GM19438 (cell line): ENCODE results near the gene ASXL3.

Experiments
- ATAC-seq: cut with Tn5 transposase; IDR thresholded peaks from one replicate; pipeline ENCODE4 v1.9.1; 2021; ENCODE audit warnings: low read depth; ENCODE audit not compliant: unreplicated experiment

Gene ASXL3

DNA sequence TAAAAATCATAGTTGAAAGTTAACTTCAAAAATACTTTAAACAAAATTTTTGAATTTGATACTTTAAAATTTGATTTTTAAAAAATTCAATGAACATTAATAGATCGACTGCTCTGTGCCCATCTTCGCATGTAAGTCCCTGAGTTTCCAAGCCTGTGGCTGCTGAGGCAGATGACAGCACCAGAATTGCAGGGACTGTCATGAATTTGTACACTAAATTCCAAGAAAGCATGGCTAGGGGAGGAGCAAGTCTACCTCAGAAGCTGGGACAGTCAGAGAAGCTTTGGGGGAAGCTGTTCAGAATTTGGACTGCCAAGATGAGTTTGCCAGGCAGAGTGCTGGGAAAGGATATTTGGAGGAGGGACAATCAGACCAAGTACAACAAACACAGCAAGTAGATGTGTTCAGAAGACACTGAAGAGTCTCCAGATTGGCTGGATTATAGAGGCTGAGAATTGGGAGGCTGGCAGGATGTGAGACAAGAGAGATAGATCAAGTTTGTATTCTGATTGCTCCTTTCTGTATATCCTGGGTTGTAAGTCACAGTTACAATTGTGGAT is 79.0 kb downstream of the ASXL3 start:
- ATAC-seq = no peak

DNA sequence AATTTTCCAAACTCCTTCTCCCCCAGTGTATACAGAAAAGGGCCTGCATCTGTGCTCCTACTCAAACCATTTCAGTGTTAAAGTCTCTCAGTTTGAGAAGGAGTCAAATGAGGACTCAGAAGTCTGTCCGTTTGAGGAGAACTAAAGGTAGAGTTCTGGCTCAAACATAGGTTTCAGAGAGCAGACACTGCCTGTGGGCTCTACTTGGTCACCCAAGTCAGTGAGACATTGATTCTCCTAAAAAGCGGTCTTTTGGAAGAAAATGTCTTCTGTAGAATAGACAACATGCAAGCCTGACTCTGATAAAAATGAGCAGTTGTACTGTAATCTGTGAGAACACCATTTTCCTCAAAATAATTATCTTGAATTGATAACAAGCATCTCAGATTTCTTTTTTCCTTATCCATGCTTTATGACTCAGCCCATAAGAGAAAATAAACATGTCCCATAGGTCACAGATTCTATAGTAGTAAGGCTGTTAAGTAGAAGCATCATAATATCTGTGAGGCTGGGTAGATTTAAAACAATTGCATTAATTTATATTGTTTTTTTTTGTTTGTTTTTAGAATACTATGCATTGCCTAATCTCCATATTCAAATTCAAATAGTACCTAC is 82.8 kb downstream of the ASXL3 start:
- ATAC-seq = no peak

DNA sequence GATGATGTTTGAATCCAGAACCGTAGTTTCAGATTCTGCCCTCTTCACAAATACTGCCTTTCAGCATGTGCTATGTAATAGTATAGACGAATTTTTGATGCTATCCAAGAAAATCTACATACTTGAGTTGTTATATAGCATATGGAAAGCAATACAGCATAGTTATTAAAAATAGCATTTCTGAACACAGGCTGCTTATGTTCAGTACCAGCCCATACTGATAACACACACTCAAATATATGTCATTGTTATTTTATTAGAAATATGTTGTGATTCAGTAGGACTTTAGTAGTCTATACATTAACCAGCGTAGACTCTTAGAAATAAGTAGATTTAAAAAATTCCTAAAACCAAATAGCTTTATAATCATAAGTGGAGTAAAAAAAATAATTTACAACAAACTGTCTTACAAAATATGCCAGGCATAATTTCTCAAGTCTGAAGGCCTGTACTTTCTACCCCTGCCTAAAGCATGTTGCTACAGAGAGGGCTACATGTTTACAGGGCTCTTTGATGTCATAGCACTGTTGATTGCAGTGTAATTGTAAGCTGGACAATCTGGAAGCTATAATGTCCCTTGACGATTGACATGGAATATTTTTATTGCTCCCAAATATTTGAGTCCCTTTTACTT is 86.3 kb downstream of the ASXL3 start:
- no peak for ATAC-seq

DNA sequence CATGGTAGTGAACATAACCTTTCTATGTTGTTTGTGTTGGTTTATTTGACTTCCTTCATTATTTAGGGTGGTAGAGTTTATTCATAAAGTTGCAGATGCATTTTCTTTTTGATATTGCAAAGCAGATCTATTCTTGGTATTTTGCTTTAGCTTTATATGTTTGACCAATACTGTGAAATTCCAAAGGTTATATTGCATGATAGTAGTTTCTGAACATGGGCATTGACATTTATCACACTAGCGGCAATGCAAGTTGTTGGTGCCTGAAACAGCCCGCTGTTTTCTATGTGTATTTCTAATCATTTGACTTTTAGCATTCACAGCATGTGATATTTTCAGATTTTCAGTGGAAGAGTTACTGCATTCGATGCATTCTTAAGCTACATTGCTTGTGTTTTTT is 87.2 kb downstream of the ASXL3 start:
- ATAC-seq = no peak

DNA sequence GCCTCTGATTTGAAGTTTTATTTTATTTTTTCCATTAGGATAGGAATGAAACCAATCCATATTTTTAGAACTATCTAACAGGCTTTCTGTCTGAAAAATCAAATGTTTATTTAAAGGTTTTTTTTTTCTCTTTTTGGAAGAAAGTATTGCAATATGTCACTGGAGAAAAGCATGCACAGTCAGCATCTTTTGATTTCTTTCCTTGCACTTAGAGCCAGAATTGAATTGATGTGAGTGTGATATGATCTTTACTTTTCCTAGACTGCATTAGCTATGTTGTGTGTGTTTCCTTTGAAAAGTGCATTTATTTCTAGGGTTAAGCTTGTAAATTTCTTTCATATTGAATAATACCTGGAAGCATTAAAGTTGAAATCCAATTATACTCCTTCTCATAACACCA is 87.6 kb downstream of the ASXL3 start:
- no peak for ATAC-seq

DNA sequence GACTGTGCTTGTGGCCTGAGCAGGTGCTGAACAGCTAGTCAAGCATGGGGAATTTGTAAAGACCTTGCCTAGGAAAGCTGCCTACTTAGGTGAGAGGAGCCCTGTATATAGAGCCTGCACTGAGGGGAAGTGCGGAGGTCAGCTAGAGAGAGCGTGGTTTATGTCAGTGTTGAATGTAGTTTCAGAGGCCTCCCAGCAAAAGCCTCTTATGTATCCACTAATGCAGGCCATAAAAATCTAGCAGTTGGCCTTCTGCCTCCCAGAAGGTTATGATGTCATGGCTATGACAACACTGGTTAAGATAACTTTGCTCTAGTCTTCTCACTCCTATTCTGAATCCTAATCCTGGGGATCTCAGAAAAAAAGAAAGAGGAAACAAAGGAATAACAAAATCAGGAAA is 88.9 kb downstream of the ASXL3 start:
- ATAC-seq = no peak

DNA sequence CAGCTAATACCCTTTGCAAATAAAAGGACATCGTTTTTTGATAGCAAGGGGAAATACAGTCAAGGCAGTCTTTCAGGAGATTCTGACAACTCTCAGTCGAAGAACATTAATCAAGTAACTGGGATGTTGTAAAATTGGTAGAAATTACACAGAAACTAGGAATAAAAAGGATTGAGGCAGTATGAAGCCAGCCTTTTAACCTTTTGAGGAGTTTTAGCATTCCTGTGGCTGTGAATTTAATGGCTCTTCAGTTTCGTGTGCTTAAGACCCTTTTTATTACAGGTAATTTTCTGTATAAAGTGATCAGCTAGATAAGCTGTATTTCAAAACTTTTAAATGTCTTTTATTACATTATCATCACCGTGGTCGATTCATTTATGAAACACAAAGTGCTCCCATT is 91.6 kb downstream of the ASXL3 start:
- no peak for ATAC-seq

DNA sequence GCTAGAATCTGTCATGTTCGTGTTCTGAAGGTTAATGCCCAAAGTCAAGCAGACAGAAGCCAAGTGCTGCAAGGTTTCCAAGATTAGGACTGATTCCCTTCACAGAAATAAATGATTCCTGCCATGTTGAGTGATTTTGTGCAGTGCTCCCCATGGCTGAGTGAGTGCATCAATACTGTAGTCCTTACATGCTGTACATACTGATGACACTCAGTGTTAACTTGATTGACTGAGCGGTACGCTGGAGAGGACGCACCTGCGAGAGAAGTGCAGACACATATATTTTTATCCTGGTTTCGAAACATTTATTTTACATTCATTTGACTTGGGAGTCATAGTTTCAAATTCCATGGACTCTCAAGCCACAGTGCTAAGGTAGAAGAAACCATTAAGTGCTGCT is 92.0 kb downstream of the ASXL3 start:
- no peak for ATAC-seq

DNA sequence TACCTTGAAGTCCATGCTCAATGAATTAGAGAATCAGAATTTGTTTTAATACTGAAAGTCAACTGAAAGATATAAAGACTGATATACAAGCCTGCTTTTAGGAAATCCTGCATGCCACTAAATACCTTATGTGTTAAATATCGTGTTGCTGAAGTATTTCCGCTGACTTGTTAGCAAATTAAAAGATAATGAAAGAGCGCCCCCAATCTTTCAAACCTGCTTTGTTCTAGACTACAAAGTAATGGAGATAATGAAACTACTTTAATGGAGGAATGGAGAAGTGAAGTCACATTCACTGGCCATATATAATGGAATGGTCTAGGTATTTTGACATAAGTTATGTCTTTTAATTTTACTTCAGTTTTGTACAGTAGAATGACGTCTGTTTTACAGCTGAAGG is 95.7 kb downstream of the ASXL3 start:
- ATAC-seq = no peak

DNA sequence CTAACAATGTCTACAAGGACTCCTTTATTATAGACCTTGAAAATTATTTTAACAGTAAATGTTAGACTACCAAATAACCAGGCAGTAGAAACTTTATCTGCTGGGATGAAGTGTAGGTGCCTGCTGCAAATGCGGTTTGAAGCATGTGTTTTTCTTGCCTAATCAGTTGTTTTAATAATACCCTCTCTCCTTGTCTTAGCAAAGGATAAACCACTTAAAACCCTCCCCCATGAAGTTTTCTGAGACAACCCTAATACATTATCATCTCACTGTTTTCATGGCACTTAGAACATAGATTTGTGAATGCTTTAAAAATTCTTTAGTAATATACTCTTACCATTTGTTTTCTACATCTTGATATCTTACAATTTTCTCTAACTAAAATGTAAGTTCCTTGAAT is 98.6 kb downstream of the ASXL3 start:
- ATAC-seq = no peak

DNA sequence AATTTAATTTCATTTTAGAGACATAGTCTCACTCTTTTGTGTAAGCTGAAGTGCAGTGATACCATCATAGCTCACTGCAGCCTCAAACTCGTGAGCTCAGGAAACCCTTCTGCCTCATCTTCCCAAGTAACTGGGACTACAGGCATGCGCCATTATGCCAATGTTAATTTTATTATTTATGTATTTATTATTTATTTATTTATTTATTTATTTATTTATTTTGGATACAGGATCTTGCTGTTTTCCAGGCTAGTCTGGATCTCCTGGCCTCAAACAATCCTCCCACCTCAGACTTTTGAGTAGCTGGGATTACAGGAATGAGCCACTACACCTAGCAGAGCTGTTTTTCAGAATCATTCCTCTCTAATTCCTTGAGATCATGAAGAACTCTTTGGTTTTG is 99.9 kb downstream of the ASXL3 start:
- ATAC-seq = no peak

DNA sequence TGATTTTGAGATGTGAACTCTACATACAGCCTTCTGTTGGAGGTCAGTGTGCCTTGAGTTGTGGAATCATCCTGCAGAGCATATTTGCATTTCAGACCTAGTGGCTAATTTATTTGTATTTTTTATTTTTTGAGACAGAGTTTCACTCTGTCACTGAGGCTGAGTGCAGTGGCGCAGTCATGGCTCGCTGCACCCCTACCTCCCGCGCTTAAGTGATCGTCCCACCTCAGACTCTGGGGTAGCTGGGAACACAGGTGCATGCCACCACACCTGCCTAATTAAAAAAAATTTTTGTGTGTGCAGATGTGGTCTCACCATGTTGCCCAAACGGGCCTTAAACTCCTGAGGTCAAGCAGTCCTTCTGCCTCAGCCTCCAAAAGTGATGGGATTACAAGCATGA is 104.4 kb downstream of the ASXL3 start:
- ATAC-seq = no peak

DNA sequence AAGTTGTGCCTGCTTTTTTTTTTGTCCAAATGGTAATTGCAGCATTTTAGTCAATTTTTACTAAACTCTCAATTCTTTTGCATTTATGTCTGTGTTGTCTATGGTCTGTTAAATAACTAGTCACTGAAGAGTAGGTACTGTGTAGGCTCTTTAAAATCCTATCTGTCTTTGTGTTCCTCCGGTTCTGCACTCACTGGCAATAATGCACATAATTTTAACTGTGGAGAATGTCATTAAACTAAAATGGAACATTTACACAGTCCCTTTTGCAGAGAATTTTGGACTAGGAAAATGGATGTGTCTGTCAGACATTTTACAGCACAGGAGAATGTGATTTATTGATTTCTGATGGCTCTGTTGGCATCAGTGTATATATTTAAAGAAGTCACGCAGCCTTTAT is 116.6 kb downstream of the ASXL3 start:
- no peak for ATAC-seq

DNA sequence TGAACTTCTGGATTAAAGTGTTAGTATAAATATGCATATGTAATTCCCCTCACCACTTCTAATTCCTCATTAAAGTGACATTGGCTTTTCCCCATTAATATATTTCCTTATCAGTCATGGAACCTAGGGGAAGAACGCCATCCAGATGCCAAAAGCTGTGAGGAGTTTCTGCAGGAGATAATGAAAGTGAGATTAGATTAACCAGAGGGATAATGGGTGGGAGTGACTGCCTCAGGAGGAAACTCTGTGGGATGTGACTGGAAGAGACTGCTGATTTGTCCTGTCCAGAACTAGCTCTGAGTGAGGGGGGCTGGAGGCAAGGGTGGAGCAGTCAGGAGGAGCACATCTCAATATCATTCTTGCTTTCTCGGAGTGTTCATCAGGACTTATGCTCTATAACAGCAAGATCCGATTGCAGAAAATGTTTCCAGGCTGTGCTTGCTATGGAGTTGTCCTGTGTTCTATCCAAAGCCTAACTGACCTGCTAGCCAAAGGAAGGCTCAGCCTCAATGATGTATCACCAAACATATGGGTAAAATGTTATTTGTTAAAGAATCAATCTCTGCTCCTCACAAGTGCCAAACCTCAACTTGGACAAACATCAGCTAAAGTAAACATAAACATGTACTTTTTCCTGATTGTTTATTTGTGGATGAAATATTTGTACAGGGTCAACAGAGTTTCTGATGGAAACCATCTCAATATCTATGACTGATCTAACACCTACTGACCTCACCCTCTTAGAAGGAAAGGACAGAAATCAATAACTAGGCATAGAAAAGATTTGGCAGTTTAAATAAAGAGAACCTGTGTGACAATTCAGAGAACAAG is 118.5 kb downstream of the ASXL3 start:
- no peak for ATAC-seq

DNA sequence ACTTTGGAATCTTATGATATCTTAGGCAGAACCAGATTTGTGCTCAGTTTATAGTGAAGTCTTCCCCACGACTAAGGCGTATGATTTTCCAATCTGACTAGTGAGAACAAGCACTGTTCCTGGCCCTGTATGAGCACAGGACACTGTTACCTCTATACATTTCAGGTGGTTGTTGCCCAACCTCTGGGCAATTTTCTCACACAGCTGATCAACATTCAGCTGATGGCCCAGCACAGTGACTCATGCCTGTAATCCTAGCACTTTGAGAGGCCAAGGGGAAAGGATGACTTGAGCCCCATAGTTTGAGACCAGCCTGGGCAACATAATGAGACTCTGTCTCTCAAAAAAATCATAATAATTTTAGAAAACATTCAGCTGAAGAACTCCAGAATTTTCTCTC is 119.5 kb downstream of the ASXL3 start:
- no peak for ATAC-seq

DNA sequence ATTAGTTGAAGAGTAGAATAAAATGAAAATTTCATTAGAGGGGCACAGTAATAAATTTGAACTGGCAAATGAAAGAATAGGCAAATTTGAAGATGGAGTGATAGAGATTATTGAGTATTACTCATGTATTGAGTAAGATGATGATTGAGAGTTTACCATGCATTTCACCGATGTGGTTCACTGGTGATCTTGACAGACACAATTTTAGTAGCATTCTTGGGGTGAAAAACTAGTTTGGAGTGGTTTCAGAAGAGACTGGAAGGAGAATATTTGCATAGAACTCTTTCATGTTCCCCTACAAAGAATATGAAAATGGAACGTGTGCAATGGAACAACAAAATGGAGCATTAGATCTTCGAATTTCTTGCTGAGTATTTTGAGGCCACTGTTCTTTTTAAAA is 121.4 kb downstream of the ASXL3 start:
- ATAC-seq = no peak

DNA sequence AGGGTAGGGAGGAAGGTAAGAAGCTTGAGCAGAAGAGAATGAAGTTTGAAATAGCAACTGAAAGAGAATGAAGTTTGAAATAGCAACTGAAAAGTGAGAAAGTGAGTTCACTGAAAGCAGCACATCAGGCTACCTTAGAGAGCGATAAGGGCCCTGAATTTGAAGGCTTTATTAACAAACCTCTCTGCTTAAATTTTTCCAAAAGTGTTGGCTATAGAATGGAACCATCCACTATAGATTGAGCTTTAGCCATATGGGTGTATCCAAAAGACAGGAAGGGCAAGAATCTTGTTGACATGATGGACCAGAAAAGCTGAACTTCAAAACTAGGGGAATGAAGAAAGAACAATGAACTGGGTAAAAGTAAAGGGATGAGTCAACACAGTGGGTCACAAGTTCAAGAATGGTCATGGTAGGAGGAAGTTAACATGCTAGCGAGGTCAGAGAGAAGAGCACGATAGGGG is 122.5 kb downstream of the ASXL3 start:
- peak; percentile 61 for ATAC-seq

DNA sequence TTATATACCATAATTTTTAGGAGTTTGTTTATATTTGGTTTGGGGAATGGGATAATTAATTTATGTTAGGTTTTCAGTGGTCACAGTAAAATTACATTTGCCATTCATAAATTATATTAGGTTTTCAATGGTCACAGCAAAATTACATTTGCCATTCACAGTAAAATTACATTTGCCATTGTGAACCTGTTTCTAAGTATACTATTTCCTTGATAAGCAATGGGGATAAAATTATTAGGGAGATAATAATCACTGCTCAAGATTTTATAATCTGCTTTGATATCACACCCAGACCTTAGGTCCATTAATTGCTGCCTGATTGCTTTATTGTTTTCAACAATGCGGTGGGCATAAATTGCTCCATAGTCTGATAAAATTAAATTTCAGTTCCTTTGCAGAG is 124.6 kb downstream of the ASXL3 start:
- ATAC-seq = no peak

DNA sequence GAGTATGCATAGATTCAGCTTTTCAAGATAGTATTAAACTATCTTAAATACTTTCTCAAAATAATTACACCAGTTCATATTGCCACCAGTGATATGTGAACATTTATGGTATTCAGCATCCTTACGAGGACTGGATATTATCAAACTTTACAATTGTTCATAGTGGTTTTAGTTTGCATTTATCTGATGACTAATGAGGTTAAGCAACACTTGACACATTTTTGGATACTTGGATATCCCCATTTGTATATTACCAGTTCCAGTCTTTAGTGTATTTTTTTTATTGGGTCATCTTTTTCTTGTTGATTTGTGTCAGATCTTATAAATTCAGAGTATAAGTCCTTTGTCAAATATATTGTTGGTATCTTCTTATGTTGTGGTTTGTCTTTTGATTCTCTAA is 128.4 kb downstream of the ASXL3 start:
- ATAC-seq = no peak

DNA sequence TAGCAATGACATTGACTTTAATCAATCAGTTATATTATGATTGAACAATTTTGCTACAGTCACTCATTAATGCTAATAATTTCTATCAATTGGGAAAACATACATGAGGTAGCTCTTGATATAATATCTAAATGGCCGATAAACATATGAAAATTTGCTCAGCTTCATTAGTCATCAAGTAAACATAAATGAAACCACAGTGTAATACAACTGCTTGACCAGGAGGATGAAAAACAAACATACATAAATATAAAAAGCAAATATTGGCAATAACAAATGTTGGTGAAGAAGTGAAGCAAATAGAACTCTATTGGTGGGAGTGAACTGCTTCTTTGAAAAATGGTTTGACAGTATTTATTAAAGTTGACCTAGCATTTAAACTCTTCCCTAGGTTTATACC is 130.9 kb downstream of the ASXL3 start:
- no peak for ATAC-seq

DNA sequence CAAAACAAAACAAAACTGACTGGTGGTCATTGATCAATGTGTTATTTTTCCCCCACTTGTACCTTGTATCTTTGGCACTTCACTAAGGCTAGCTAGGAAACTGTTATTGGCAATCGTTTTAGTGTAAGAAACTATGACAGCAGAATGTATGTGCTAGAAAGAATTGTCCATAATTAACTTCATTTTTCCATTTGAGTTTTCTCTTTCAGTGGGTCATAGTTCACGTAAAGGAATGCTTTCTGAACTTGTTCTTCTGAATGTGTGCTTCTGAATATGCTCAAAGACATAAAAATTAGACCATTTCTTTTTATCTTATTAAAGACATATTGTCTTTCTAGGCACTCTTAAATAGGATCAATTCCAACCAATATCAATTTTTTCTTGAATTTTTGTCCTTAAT is 132.2 kb downstream of the ASXL3 start:
- no peak for ATAC-seq

DNA sequence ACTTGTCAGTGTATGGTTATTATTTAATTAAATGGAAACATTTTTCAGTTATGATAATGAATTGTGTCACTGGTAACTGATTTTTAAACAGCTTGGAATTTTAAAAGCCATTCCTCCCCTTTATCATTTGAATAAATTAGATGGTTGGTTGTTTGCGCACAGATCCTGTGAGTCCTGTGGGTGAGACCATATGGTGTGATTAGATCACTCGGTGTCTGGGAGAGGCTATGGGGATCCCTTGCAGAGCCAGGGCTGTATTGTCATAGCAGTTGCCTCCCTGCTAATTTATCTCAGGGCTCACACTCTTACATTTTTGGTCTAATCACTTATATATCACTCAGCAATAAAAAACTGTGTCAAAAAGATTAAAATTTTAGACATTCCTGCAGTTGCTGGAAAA is 133.5 kb downstream of the ASXL3 start:
- ATAC-seq = no peak
